GM19351 (cell line): ENCODE measurements around the gene REC8.
"Not testable (repeated sequence)": the region's sequence is repeated elsewhere in the genome, so short reads cannot be mapped to it uniquely, and the experiment has no call there.

Experiments used
- ATAC-seq: cut with Tn5 transposase; IDR thresholded peaks from one replicate; pipeline ENCODE4 v1.9.1; 2021; ENCODE audit warnings: mild to moderate bottlenecking, moderate library complexity; ENCODE audit not compliant: unreplicated experiment

REC8 gene

GRCh38 chr14:24197056-24197450 lies 25.2 kb downstream of the REC8 start:
- ATAC-seq: no peak

- no peak for ATAC-seq
Observed at GRCh38 chr14:24198814-24199524, 27.1 kb downstream of the REC8 start.

DNA sequence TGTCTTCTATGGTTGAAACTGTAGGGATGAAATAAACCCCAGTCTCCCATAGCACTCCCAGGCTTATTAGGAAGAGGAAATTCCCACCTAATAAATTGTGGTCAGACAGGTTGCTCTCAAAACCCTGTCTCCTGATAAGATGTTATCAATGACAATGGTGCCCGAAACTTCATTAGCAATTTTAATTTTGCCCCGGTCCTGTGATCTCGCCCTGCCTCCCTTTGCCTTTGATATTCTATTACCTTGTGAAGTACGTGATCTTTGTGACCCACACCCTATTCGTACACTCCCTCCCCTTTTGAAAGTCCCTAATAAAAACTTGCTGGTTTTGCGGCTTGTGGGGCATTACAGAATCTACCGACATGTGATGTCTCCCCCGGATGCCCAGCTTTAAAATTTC lies 30.7 kb downstream of the REC8 start:
- not testable (repeated sequence) for ATAC-seq

DNA sequence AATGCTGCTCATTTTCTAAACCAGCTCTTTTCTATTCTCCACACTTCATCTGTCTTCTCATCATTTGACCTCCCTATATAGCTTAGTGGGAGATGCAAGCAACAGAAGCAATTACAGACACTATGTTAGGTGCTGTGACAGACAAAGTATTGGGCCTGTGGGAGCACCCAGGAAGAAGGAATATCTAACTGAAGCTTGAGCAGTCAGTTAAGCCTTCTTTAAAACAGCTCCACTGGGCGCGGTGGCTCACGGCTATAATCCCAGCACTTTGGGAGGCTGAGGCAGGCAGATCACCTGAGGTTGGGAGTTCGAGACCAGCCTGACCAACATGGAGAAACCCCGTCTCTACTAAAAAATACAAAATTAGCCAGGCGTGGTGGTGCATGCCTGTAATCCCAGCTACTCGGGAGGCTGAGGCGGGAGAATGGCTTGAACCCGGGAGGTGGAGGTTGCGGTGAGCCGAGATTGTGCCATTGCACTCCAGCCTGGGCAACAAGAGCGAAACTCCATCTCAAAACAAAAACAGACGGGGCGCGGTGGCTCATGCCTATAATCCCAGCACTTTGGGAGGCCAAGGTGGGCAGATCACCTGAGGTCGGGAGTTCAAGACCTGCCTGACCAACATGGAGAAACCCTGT lies 31.5 kb downstream of the REC8 start:
- not testable (repeated sequence) for ATAC-seq

DNA sequence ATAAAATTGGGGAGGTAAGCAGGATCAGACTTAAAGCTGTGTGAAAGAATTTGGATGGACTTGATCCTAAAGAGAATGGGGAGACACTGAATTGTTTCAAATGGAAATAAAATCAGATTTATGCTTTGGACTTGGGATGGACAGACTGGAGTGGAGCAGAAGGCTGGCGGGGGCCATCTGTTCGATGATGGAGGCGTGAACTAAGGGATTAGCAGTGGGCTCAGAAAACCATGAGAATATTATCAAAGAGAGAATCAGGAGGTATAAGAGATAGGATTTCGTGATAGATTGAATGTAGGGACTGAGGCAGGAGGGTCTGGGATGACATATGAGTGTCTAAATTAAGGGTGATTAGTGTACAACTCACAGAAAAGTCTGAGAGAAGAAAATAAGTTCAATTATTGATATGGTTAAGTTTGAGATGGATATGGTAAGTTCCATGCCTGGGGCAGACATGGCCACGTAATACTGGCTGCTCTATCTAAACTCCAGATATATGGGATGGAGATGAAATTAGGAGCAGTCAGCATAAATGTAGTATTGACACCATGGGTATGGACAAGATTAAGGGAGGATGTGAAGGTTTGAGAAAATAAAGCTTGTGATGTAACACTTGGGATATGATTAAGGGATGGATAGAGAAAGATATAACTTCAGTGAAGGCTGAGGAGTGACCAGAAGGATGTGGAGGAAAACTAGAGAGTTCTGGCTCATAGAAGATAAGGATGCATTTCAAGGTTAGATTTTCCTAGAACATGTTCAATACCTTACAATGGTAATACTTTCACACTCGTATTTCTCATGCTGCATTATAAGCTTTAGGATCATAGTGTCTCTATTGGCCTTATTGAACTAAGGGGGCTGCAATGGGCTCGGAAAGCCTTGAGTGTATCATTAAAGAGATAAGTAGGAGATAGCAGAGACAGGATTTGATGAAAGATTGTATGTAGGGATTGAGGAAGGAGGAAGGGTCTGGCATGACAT lies 32.6 kb downstream of the REC8 start:
- ATAC-seq: no peak

DNA sequence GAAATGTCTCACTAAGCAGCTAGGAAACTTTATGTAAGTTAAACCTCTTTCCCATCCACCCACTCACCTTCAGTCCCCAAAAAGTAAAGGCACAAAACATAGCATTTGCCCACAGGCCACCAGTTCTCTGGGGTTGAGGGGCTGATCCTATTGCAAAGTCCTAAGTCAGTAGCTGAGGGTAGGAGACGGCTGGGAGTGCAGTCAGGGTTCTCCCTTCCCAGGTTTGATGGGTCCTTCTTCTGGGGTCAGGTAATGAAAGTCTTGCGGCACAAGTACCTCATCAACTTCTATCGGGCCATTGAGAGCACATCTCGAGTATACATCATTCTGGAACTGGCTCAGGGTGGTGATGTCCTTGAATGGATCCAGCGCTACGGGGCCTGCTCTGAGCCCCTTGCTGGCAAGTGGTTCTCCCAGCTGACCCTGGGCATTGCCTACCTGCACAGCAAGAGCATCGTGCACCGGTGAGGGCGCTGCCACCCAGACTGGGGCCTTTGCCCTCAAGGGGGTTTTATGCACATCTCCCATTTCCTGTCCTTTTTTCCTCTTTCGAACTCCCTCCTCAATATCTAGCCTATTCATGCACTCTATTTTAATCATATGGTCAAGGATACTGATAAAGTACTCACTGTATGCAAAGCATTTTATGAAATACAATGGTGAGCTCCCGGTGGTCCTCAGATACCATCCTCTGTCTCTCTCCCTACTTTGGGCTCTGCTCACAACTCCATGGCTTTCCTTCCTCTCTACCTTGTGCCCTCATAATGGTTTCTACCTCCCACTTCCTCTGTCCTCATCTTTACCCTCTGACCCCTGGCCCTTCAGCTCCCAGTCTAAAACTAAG lies 34.6 kb downstream of the REC8 start:
- ATAC-seq: no peak

DNA sequence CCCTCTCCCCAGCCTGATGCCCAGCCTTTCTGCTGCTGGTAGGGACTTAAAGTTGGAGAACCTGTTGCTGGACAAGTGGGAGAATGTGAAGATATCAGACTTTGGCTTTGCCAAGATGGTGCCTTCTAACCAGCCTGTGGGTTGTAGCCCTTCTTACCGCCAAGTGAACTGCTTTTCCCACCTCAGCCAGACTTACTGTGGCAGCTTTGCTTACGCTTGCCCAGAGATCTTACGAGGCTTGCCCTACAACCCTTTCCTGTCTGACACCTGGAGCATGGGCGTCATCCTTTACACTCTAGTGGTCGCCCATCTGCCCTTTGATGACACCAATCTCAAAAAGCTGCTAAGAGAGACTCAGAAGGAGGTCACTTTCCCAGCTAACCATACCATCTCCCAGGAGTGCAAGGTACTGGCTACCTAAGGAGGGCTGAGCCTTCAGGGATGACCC lies 35.2 kb downstream of the REC8 start:
- ATAC-seq: no peak

DNA sequence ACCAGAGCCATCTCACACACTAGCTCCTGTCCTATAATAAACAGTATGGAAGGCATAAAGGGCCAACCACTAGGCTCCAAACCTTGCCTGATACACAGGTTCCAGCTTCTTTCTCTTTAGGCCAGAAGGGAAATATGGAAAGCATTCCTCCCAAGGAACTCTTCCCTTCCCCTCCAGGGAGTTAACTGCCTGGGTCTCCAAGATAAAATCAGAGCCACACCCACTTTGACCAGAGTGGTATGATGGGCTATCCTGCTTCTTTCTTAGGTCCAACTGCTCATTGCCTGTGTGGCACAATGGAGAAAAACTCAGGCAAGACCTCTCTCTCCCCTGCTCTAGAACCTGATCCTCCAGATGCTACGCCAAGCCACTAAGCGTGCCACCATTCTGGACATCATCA lies 35.7 kb downstream of the REC8 start:
- no peak for ATAC-seq

DNA sequence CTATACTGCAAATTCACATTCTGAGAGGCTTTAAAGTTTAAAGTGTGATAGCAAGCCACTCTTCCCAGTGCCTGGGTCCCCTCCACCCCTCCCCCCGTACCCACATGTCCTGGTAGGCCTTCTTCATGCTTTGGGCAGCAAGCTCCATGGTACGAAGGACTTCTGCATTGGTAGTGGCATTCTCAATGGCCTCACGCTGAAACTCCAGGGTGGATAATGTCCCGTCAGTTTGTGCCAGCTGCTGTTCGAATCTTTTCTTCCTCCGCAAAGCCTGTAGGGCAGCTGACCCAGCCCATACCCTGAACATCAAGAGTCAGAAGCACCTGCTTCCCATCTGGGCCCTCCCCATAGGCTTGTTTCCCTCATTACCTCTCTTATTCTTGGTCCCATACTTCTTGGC lies 39.4 kb downstream of the REC8 start:
- ATAC-seq: no peak

GRCh38 chr14:24212924-24213865 lies 41.3 kb downstream of the REC8 start, which contains the start of gene CHMP4A:
Gene CHMP4A, minus strand, starts transcription at chr14:24213488. Its CDS starts 49 bp downstream, at chr14:24213439.
- ATAC-seq: peak; percentile 73

- no peak for ATAC-seq
Observed at GRCh38 chr14:24213866-24214662, 42.2 kb downstream of the REC8 start.

GRCh38 chr14:24215495-24216344 lies 43.8 kb downstream of the REC8 start, which contains the start of gene MDP1:
Gene MDP1, minus strand, starts transcription at chr14:24216066. Its CDS starts 111 bp downstream, at chr14:24215955.
- ATAC-seq: peak; percentile 63

- no peak for ATAC-seq
Observed at GRCh38 chr14:24216345-24216699, 44.4 kb downstream of the REC8 start.

GRCh38 chr14:24216876-24217275 lies 45.0 kb downstream of the REC8 start:
- not testable (repeated sequence) for ATAC-seq

- no peak for ATAC-seq
Observed at GRCh38 chr14:24219080-24219479, 47.2 kb downstream of the REC8 start.

GRCh38 chr14:24219521-24219920 lies 47.6 kb downstream of the REC8 start:
- no peak for ATAC-seq

DNA sequence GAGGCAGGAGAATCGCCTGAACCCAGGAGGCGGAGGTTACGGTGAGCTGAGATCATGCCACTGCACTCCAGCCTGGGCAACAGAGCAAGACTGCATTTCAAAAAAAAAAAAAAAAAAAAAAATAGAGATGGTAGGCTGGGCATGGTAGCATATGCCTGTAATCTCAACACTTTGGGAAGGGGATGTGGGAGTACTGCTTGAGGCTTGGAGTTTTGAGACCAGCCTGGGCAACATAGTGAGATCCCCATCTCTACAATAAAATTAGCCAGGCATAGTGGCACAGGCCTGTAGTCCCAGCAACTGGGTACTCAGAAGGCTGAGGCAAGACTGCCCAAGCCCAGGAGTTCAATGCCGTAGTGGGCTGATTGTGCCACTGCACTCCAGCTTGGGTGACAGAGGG lies 51.1 kb downstream of the REC8 start:
- ATAC-seq: not testable (repeated sequence)
